Measurements from ENCODE around the gene CELSR3.

CELSR3 gene

DNA sequence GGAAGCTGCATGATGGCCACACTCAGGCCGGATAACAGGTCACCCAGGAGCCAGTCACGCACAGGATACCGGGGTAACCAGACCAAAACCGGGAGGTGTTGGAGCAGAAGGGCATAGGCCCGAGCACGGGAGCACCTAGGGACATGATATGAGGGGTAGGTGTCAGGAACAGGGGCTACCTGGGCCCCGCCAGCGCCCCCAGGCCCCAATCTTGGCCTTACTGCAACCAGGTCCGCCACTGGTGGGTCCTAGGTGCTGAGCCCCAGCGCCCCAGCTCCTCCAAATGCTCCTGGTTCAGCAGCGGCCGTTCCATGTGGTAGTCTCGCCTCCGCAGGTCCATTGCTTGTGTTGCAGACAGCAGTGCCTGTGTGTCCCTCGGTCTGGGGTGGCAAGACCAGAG, 29.4 kb downstream of the CELSR3 start:
- no peak for DNase-seq

DNA sequence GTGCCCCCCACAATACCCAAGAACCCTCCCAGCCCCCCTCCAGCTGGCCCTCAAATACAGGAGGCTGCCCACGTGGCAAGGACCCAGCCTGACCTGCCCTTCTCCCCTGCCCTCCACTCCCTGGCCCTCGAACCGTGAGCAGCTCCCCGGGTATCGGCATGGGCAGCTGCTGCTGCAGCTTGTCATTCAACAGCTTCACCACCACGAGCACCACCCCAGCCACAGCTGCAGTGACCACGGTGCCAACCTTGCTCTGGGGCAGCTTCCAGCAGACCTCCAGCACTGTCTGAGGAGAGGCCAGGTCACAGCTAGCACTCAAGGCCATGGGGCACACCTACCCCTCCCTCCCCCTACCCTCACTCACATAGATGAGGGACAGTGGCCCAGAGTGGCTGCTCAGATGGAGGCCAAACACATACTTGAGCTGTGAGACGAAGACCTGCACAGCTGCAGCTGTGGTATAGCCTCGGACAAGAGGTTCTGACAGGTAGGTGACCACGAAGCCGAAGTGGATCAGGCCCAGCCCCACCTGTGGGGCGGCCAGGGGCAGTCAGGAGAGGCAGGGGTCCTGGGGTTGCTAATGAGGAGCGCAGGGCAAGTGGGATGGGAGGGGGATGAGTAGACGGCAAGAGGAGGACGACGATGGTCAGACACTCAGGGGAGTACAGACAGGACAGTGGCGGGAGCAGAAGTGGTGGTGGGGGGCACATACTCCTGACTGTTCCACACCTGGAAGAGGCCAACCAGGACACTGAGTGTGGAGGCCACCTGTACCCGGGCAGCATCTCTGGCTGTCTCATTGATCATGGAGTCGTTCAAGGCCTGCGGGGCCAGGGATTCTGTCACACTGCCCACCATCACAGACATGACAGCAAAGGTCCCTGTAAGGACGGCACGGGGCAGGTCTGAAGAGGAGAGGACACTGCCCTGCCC, 30.9 kb downstream of the CELSR3 start:
- DNase-seq: no peak

DNA sequence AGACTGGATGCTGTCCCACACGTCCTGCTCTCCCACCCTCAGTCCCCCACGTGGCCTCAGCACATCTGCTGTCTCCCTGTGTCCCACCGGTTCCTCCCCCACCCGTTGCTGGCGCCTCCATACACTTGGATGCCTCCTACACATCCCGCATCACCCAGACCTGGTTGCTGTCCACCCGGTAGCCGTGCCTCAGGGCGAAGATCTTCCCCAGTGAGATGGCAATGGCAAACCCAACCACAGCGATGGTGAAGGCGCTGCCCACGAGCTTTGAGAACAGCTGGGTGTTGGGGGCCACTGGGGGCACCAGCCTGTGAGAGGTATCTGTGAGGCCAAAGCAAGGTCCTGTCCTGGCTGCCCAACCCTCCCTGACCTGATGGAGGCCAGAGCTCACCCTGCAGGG, 31.9 kb downstream of the CELSR3 start:
- no peak for DNase-seq

DNA sequence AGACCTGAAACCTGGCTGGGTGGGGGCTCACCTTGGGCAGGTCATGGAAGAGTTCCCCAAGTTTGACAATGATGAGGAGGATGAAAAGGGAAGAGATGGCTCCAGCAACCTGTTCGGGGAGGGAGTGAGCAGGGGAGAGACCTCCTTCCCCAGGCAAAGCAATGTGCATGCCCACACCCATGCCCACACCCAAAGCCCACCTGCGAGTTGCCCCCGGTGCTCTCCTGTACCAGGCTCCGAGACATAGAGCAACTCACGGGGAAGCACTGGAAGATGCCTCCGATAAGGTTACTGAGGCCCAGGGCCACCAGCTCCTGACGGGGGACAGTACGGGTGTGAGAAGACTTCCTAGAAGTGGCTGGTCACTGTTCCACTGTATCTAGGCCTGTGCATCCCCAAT, 32.3 kb downstream of the CELSR3 start:
- no peak for DNase-seq

DNA sequence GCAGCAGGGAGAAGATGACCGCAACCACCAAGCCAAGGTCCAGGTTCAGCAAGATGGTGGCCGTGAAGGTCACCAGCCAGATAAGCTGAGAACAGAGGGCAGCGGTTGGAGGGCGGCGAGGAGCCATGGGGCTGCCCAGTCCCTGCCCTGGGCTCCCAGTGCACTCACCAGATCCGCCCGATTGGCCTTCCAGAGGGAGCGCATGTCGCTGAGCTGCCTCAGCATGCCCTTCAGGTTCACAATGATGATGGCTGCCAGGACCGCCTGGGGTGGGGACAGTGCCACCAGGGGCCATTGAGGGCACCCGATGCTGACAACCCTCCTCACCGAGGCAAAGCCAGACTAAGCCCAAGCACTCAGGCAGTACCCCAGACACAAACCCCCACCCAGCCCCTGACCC, 32.8 kb downstream of the CELSR3 start:
- DNase-seq: no peak

DNA sequence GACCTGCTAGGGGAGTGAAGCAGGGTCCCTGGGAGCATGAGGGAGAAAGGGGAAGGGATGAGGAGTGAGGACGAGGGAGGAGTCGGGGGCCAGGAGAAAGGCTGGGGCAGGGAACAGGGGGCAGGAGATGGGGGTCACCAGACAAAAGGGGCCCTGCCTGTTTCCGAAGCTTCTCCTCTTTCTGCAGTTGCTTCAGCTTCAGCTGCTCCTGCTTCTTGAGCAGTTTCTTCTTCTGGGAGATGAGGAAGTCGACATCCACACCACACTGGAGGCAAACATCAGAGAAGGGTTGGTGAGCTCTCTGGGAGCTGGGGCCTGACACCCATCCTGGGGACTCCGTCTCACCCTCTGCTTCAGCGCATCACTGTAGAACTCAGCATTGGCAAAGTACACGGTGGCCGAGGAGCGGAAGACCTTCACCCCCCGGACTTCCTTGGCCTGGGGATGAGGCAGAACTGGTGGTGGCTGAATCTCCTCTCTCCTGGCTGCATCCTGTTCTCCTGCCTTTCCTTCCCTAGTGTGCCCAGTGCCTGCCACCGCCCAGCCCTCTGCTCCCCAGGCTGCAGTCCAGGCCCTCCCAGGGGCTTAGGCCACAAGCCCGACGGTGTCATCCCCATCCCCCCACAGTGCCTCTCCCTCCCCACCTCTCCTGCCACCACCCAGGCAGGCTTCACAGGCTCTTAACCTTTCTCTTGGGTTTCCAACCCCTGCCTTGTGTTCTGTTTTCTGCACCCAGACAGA, 34.2 kb downstream of the CELSR3 start:
- DNase-seq: no peak

DNA sequence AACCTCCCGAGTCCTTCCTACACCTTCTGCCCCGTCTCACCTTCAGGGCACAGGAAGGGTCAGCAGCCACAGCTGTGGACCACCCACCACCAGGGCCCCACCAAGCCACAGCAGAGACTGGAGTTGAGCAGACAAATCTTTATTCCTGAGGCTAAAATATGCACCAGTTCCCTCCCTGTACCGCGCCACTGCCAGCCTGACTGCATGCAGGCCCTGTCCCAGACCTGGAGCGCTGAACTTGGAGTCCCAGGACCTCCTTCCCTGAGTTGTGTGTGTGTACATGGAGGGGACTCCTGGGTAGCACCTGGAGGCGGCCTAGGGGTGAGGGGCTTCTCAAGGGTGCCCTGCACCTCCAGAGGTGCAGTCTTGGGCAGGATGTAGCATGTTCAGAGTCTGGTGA, 37.1 kb downstream of the CELSR3 start:
- DNase-seq: no peak

DNA sequence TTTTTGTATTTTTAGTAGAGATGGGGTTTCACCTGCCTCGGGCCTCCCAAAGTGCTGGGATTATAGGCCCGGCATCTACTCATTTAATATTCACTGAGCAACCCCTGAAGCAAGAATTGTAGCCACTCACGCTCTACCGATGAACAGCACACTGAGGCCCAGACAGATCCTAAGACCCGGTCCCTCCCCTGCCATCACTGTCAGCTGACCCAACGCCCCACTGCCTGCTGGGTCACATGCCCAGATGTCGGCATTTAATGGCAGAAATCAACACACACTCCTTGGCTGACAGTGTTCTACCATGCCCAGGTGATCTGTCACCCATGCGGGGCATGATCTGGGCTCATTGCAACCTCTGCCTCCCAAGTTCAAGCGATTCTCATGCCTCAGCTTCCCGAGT, 37.9 kb downstream of the CELSR3 start:
- no peak for DNase-seq

DNA sequence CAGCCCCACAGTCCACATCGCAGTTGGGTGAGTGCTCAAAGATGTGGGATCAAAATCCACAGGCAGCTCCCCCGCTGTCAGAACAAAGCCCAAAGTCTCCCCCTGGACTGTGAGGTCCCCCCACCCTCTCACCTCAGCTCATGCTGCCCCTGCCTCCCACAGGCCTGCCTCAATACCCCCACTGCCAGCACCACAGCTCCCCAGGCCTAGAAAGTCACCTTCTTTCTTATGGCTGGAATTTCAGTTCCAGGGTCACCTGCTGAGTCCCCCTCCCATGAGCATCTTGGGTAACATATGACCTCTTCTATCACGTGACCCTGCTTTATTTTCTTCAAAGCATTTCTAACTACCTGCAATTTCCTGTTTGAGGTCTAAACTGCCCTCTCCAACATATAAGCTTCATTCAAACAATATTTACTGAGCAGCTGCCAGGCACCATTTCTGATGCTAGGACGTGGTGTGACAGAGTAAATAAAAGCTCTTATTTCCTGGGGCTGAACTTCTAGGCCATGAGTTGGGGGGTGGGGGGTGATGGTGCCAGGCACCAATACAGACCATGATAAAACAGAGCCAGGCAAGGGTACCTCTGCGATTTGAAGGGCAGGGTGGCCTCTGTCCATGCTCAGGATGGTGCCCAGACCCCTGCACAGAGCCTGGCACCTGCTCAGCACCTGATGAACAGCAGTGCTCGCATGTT, 38.7 kb downstream of the CELSR3 start:
- DNase-seq: no peak

DNA sequence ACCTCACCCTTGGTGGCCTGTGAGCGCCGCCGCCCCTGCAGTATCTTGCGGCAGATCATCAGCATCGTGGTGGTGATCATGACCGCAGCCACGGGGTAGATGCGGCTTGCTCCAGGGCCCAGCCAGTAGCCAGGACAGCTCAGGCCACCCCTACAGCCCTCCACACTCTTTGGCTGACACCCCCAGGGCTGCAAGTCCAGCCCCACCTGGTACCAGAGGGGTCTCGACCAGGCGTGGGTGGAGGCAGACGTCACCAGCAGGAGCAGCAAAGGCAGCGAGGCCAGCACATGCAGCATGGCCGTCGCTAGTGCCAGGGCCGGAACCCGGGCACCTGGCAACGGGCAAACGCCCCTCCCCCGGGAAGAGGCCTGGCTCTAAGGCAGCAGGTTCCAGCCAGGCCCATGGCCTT, 41.2 kb downstream of the CELSR3 start, which contains the start of gene TMEM89:
Gene TMEM89, minus strand, starts transcription at position 309 of the 409 bp plus-strand sequence. Its CDS starts 13 bp downstream, at position 296.
- DNase-seq: no peak

DNA sequence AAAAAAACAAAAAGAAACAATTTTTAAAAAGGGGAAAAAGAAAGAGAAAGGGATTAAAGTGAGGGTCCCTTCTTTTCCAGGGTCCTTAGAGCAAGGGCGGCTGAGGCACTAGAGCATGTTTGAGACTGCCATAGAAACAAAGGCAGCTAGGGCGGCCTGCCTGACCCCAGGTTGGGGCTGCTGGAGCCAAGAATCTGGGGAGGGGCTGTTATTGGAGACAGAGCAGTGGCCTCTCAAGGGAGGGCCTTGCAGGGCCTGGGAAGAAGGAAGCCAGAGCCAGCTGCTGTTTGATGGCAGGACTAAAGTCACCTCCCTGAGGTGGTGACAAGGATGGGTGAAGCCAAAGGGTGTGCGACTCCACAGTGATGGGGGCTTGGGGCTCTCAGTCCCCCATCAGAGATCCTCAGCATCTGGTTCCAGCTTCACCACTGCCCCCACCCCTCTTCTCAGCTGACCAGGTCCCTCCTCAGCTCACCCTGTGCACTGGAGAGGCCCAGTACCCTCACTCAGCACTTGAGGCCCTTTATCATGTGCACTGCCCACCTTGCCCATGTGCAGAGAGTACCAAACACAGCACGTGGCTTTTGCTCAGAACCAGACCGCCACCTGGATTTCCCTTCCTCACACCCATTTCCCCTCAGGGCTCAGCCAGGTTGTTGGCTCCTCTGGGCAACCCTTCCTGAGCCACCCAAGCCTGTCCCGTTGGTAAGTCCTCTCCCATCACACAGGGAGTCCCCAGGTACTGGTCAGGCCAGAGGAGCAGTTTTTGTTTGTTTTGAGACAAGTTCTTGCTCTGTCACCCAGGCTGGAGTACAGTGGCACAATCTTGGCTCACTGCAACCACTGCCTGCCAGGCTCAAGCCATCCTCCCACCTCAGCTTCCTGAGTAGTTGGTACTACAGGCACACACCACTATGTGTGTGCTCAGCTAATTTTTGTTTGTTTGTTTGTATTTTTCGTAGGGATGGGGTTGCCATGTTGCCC, 42.9 kb downstream of the CELSR3 start:
- no peak for DNase-seq

DNA sequence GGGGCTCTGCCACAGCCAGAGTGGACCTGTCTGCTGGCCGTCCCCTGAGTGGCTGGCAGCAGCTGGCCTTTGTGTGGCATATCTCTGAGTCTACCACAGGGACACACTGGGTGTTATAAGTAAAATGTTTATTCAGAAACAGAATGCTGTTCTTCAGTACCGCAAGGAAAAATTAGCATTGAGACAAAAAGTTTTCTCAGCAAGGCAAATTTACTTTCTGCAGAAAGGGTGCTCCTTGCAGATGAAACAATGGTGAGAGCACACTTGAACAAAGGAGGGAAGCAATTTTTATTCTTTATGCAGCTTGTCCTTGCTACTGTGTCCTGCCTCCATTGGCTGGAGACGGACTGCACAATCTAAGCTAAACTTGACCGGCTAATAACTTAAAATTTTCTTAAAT, 45.1 kb downstream of the CELSR3 start:
- no peak for DNase-seq

DNA sequence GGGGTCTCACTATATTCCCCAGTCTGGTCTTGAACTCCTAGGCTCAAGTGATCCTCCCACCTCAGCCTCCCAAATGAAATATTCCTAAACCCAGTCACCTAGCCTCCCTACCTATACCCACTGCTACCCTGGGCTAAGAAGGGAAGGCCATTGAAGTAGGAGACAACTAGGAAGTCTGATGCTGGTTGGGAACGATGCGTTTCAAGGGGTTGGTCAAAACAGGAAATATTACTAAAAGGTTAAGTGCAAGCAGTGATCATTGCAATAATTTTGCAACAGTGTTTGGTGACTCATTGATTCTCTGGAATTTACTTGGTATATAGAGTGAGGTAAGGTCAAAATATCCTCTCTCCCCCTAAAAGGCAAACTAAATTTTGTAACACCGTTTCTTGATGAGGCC, 48.6 kb downstream of the CELSR3 start:
- DNase-seq: no peak

DNA sequence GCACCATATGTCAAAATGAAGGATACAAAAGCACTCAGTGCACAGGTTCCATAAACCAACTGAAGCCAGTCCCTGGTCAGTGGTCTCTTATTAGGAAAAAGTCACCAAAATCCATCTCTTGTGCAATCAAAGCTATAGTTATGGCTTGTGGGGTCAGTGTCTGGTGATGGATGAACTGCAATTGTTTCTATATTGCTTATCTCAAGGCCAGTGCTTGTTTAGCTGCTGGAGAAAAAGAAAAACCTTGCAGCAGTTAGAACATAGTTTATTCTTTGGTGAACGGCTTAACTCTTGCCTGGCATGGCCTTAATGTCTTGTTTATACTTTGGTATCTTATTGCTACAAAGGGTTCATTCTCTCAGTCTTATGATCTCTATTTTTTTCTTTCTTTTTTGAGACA, 50.4 kb downstream of the CELSR3 start:
- no peak for DNase-seq

DNA sequence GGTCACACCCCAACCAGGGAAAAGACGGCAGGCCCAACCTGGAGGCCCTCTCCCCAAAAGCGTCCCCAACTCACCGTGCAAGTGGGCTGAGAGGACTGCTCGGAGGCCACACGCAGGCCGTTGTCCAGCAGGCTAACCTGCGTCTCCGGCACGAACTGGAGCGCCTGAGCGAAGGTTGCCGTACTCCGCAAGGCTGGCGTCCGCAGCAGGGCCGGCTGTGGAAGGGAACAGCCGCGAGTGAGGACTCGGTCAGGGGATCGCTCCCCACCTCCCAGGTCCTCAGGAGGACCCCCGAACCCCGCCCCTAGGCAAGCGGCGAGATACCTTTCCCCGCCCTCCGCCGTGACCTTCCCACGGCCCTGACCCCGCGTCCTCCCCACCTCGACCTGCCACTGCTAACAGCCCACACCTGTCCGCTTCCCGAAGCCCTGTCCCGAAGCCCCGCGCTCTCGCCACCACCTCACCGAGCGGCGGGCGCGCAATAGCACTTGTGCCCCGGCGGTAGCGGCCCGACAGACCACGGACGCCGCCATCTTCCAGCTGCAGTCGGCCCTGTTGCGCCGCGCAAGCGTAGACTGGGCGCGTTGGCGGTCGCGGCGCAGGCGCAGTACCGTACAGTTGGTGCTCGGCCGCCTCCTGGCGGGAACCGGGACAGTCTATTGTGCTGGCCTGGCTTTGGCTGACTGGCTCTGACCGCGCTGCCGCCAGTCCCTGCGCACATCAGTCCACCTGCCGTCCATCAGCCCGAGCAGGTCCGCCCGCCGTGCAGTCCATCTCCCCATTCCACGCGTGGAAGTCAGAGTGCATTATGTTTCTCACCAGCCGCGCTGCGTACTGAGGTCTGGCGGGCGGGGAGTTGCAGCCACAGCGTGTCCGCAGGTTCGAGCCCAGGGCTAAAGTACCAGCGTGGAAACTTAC, 53.3 kb downstream of the CELSR3 start, which contains the start of gene UQCRC1:
Gene UQCRC1, minus strand, starts transcription at position 559 of the 918 bp plus-strand sequence. Its CDS starts 26 bp downstream, at position 533.
- DNase-seq: peak; percentile 91 to 94

DNA sequence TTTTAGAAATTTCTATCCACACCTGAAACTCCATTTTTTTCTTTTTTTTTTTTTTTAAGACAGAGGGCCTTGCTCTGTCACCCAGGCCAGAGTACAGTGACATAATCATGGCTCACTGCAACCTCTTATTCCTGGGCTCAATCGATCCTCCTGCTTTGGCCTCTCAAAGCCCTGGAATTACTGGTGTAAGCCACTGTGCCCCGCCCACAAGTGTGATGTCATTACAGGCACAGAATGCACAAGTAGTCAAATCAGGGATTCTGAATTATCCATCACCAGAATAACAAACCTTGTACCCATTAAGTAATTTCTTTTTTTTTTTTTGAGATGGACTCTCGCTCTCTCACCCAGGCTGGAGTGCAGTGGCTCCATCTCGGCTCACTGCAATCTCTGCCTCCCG, 55.2 kb downstream of the CELSR3 start:
- DNase-seq: peak in 1 of 2 donors; percentile 46

DNA sequence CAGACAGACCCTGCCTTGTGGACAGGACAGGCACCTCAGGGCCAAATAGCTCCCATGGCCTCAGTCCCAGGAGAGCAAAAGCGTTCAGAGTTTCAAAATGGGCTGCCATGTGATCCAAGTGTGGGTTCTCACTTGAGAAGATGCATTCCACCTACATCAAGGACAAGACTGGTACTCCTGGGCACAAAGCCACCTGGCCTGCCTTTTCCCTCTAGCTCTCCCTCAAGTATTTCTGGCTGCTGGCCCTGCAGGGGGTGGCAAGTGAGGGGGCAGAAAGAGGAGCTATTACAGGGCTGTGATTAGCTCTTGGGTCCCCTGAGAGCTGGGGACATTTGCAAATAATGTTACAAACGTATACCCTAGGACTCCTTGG, 61.1 kb downstream of the CELSR3 start:
- DNase-seq: no peak

DNA sequence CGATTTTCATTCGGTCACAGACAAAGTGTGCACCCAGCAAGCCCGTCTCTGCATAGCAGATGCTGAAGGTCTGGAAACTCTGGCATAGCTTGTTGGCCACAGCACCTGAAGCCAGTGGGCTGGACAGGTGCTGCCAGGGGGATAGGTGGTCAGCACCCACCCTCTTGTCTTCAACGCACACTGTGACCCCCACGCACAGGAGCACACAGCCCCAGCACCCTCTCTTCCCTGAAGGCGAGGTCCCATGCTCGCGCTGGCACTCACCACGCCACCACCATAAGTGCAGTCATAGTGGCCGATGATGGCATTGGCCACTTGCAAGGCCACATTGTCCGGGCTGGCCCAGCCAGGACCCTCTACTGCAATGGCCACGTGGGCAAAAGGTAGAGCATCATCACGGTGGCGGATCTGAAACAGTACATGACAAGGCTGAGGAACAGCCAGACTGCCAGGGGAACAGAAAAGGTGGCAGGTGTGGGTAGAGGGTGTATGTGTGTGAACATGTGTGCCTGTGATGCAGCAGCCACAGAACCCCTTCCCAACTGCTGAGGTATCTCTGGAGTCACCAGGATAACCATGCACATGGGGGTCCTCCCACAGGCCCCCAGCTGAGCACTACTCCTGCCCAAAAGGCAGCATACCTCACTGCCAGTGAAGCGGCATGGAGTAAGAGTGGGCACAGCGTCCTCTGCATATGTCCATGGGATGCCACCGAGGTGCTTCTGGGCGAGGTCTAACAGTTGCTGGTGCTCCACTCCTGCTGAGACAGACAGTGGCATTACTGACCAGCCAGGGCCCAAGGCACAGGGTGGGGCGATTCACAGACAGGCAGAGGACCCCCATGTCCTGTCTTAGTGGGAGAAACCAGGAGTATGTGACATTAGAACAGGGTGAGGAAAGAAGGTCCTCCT, 61.7 kb downstream of the CELSR3 start:
- no peak for DNase-seq

DNA sequence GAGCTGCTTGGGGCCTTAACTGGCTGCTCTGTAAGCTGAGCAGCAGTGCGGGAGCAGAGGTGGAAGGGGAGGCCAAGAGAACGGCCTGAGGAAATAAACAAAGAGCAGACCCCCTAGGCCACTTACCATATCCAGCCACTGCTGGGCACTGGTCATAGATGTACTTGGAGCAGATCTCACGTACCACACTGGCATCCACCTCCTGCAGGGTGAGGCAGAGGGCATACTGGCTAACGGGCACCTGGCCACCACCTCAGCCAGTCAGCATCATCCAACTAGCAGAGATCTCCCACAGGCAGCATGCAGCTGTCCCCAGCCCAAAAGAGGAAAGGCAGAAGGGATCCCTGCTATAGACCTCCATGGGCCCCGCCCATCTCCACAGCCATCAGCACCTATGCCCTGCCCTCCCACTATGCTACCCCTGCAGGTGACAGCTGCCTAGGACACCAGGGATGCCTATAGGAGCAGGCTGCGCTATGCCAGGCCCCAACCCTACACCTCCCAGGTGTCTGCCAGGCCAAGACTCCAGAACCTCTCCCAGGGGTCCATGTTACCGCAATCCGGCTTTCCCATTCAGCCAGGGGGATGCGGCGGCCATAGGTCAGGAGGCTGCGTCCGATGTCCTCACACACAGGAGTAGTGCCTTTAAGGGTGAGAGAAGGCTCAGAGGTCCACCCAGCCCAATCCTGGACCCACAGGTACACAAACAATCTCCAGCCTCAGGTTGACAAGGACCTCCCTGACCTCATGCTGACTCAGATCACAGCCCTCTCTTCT, 63.0 kb downstream of the CELSR3 start:
- no peak for DNase-seq
